Ramos (cell line): ENCODE measurements around the gene TOX2.

Experiments used
- in situ Hi-C: fragments of 300-500 bp; cut with MboI; formaldehyde crosslinking; loops from one replicate; pipeline ENCODE4 v1.14.3; 2022; ENCODE audit warnings: low sequenced_read_pairs; ENCODE audit not compliant: unreplicated experiment

Gene TOX2

DNA sequence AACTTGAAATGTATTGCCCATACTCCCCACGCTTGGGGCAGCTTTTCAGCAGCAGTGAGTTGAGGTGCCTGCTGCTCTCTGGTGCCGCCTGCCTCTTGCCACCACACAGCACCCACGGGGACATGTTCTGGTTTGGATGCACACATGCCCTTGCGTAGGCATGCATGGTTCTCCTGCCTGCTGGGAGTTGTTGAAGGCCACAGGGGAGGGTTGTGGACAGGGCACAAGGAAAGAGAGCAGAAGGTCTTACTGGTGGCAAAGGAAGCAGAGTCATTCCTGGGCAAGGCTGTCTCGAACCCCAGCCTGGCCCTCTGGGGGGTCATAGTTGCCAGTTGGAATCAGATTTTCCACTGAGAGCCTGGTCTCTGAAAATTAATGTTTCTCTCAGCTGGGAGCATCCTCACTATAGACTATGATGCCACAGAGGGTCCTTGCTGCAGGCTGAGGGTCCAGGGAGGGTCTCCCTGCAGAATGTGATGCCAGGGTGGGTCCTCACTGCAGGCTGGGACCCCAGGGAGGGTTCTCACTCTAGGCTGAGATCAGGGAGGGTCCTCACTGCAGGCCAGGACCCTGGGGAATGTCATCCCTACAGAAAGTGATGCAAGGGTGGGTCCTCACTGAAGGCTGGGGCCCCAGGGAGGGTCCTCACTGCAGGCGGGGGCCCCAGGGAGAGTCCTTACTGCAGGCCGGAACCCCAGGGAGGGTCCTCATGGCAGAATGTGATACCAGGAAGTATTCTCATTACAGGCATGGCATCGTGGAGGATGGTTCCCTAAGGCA lies 59.2 kb downstream of the TOX2 start:
- in situ Hi-C loops: no loop called here

DNA sequence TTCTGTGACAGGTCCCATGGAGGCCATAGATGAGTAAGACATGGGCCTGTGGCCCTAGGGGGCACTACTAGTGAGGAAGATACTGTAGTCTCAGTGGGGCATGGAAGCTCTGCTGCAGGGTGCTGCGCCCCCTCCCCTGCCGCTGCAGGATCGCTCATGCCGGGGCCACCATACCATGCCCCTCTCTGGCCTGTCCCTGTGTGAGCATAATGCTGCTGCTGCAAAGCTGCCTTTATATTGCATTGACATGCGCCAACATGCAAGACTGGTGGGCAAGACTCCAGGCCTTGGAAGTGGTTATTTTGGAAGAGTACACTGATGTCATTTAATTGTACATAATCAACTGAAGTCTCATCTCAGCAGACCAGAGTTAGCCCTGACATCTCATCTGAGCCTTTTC lies 60.0 kb downstream of the TOX2 start:
- in situ Hi-C loops: no loop called here

DNA sequence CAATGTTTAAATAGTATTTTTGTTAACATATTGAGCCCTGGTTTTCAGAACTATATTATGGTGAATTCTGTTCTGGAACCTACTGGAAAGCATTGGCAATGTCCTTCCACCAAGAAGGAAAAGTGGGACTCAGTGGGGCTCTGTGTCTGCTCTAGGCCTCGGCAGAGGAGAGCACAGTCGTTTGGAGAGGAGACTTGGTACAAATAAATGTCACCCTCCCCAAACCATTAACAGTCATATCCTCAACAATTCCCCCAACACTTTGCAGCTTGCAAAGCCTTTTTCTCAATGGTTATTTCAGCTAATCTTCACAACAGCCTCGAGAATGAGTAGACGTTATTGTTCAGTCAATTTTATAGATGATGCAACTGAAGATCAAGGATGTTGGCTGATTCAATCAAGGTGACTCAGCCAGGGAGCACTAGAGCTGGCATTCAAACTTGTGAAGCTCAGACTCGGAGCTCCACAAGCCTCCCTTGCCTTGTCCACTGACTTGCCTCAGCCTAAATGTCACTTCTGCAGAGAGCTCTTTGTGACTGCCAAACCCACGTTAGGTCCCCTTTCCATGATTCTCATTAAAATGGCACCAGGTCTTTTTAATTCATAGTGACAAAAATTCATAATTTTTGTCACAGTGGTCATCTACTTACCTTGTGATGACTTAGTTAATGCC lies 60.6 kb downstream of the TOX2 start:
- in situ Hi-C loops: no loop called here

DNA sequence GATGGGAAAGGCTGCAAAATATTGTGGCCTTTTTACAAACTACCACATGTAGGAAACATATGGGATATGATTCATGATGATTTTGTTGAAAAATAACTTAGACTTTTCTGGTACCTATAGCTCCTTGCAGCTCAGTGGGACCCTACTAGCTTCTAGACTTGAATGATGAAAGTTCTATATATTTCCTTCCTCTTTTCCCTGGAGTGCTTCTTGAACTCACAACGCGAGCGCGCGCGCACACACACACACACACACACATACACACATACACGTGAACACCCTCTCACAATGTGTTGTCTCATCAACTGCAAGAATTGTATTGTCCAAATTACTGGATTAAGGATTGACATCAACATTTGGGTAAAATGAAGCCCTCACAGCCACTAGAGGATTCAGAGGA lies 61.9 kb downstream of the TOX2 start:
- in situ Hi-C loops: no loop called here

DNA sequence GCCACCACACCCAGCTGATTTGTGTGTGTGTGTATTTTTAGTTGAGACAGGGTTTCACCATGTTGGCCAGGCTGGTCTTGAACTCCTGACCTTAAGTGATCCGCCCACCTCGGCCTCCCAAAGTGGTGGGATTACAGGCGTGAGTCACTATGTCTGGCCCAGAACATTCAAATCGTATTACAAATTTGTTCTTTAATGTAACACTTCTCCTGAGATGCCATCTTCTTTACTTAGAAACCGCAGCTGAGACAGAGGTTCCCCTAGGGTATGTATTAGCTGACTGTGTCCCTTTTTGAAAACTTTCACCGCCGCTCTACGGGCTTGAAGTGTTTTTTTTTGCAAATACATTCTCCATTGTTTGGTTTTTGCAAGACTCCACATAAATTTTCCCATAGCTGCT lies 62.6 kb downstream of the TOX2 start:
- in situ Hi-C loops: no loop called here

DNA sequence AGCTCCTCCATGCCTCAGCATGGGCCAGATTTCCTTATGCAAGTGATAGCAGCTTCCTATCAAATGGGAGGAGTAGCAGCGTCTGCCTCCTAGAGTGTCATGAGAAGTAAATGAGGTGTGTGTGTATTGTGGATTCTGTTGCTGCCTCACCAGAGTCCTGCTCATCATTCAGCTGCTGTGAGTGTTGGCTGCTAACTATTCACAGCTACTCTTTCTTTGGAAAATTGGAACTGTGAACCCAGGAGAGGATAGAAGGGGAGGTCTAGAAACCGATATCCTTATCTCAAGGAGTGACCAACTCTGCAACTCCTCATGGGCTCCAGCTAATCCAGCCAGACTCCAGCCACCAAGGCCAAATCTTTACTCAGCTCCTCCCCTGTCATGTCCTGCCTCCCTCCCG lies 63.3 kb downstream of the TOX2 start:
- in situ Hi-C loops: no loop called here

DNA sequence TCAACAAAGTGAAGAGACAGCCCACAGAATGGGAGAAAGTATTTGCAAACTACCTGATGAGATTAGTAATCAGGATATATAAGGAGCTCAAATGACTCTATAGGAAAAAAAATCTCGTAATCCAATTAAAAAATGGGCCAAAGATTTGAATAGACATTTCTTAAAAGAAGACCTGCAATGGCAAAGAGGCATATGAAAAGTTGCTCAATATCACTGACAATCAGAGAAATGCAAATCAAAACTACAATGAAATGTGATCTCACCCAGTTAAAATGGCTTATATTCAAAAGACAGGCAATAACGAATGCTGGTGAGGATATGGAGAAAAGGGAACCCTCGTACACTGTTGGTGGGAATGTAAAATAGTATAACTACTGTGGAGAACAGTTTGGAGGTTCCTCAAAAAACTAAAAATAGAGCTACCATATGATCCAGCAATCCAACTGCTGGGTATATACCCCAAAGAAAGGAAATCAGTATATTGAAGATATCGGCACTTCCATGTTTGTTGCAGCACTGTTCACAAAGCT lies 65.0 kb downstream of the TOX2 start:
- in situ Hi-C loops: no loop called here

DNA sequence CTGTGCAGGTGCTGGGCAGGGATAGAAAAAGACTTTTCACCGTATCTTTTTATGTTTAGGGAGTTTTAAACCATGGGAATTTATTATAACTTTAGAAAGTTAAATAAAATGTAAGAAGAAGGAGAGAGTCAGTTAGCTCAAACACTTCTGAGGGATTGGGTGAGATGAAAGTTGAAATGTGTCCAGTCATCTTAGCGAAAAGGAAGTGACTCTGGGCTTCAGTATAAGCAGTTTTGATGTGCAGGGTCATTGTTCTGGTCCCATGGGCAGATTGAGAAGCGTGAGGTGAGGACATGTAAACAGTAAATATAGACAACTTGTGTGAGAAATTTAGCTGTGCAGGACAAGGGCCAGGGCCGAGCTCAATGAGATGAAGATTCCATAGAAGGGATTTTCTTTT lies 66.9 kb downstream of the TOX2 start:
- in situ Hi-C loops: no loop called here

DNA sequence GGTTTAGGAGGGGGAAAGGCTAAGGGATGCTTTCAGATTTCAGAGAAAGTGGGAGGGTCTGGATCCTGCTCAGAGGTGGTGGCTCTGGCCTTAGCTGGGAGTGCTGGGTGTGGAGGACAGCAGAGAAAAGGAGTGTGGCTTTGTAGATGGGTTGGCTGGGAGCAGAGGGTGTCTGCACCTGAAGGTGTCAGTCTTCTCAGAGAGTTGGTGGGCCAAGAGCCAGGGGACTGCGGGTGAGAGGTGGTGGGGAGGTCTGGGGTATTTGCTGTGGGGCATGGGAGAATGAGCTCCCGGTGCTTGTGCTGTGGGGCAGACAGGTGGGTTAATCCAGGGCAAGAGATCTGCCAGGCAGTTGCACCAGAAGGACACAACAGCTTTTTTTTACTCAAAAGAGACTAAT lies 67.4 kb downstream of the TOX2 start:
- in situ Hi-C loops: no loop called here

DNA sequence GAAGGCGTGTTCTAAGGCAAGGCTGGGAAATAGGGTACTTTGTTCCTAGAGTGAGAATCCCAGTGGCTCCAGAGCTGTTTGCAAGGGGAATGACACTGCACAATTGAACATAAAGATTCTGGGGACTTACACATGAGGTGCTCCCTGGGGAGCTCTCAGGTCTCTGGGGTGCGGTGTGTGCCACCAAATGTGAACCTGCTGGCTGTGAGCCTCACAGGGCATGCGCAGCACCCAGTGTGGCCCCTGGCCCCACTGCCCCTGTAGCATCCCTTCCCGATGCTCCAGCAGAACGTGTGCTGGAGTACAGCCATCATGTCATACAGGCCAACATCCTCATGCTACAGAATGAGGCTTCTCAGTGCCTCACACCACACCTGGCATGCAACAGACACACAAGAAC lies 68.2 kb downstream of the TOX2 start:
- in situ Hi-C loops: no loop called here

DNA sequence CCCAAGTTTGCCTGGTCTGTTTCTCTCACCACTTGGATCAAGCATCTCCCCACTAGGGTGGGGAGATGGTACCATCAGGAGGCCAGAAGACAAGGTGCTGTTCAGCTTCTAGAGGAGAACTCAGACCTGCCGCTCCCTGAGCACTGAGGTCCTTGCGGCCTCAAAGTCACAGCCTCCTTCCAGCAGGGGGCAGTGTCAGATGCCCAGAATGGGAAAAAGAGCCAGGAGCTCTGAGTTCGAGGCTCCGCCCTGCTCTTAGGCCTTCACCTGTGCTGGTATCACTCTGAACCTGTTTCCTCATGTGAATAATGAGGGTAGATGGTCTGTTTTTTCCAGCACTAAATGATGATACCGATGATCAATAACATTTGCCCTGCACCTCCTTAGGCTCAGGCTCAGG lies 68.7 kb downstream of the TOX2 start:
- in situ Hi-C loops: no loop called here

DNA sequence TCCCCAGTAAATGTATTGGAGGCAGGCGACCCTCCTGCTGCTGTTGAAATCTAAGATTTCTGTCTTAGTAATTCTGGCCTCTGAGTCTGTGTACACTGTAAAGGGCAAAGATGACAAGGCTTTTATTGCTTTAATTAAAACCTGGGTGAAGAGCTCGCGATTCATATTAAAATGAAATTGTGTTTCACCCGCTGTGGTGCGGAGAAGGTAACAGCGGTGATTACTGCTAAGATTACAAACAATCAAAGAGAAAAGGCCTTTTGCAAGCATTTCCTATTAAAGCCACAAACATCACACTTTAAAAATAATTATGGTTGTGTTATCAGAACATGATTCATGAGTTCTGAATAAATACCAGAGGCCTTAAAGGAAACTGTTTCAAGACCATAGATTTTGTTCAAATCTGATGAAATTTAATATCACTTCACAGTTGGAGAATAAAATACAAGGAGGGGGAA lies 69.3 kb downstream of the TOX2 start:
- in situ Hi-C loops: no loop called here

DNA sequence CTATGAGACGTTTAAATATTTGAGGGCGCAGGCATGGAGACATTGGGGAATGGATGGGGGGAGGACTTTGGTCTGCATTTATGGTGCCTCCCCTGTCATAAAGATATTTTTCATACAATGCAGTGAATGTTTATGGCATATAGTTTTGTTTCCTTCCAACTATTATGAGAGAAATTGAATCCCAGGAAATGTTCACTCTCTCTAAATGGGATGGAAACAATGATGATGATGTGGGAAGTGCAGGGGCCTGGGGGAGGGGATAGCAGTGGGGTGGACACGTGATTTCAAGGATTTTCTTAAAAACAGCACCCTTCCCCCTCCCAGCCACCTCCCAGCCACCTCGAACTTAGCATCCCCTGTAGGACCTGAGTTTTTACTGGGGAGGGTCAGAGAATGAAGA lies 69.9 kb downstream of the TOX2 start:
- in situ Hi-C loops: no loop called here

DNA sequence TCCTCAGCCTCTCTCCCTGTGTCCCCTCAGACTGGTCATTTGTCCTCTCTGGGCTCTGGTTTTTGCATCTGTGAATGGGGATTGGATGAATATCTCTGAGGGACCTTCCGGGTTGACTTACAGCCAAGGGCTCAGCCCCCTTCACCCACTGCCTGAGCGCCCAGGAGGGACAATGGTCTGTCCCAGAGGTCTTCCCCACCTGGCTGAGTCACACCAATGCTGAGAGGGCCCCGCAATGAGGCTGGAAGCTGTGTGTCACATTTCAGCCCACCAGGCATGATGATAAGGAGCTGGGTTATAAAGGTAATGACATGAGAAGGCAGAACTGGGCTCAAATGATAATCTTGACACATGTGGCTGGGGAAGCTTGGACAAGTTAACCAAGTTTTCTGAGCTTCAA lies 70.5 kb downstream of the TOX2 start:
- in situ Hi-C loops: no loop called here

DNA sequence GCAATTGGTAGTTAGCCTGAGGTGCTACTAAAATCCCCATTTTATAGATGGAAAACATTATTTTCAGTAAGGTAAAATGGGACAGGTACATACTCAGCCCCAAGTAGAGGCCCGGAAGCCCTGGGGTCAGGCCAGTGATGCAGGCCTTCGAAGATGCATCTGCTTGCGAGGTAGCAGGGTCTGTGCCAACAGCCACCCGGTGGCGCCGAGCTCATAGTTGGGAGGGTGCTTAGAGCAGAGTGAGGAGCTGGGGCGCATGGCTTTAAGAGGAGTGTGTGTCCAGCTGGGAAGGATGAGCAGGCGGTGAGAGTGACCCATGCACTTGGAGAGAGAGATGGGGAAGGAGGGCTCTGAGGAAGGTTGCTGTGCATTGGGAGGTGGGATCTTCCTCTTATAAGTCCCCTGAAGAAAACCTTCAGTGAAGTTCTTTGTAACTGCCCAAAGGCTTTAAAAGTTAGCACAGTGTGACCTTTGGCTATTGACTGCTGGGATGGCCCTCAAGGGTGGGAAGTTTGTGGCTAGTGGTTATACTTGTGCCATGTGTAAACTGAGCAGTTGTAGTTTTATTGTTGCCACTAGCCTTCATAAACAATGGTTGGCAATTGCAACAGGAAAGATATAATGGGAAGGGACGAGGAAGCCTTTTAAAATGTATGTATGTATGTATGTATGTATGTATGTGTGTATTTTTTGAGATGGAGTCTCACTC lies 71.1 kb downstream of the TOX2 start:
- in situ Hi-C loops: no loop called here

DNA sequence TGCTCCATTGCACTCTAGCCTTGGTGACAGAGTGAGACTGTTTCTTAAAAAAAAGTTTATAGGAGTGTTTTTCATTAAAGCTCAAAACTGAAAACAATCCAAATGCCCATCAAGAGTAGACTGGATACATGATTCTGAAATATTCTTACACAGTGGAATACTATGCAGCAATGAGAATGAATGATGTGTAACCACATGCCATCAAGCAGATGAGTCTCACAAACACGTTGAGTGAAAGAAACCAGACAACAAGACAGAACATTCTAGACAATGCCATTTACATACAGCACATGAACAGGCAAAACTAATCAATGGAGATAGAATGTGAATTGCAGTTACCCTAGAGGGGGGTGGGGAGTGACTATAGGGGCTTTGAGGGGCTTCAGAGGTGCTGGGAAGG lies 72.4 kb downstream of the TOX2 start:
- in situ Hi-C loops: no loop called here

DNA sequence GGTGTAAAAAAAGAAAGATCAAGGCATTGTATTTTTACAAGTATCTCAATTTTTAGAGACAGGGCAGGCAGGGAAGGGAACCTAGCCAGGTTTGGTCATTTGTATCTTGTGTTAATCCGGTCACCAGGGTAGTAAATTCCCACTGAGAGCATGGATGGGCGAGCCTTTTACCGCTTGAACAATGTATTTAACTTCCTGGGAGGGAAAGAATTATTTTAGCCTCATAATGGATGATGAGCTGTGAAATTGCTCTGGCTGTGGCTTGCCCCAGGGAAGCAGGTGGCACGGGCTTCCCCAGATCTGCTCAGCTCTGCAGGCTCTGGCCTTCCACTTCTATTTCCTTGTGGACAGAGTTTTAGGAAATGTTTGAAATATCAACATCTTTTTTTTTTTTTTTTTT lies 72.9 kb downstream of the TOX2 start:
- in situ Hi-C loops: no loop called here

DNA sequence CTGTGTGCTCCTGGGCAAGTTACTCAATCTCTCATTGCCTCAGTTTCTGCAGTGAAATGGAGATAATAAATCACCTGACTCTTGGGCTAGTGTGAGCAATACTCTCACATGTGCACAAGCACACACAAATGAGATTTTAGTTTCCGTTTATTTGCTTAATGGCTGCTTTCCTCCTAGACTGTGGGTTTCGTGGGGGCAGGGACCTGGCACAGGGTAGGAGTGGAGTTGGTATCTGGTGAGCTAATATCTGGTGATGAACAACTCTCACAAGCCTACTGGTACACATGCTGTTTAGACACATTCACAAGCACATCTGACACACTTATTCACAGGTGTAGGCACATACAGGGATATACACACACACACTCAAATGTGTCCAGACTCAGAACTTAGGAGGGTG lies 73.8 kb downstream of the TOX2 start:
- in situ Hi-C loops: no loop called here

DNA sequence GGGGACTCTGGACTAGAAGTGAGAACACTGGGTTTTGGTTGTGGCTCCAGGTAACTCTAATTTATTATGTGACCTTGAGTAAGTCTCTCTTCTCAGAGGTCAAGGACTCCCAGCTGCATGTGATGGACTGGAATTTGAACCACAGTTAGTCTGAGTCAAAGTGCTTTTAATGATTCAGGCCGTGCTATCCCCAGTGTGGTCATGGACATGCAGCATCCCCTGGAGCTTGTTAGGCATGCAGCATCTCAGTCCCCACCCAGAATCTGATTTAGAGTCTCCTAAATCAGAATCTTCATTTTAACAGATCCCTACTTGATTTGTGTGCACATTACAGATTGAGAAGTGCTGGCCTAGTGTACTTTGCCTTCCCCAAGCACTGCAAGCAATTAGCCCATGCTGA lies 74.2 kb downstream of the TOX2 start:
- in situ Hi-C loops: no loop called here

DNA sequence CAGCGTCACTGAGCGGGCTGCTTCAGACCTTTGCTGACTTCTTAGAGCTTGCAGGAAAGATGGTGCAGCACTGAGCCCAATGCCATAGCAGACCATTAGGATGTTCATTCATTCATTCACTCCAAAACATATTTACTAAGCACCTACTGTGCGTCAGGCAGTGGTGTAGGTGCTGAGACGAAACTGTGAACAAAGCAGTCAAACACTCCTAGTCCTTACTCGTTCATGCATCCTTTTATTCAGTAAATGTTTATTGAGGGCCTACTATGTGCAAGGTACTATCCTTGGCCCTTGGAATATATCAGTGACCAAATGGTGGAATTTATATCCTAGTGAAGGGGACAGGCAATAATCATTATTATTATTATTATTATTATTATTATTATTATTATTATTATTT lies 76.6 kb downstream of the TOX2 start:
- in situ Hi-C loops: no loop called here

DNA sequence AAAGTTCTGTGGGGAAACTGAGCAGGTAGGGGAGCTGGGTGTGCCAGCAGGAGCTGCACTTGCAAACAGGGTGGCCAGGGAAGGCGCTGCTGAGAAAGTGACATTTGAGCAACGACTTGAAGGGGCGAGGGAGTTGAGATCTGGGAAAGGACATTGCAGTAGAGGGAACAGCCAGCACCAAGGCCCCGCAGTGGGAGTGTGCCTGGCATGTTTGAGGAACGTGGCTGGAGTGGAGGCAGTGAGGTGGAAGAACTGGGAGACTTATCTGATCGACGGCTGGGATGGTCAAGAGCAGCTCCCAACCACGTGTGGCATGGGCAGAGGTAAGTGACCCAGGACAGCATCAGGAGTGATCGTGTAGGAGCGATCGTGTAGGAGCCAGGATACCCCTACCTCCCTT lies 77.3 kb downstream of the TOX2 start:
- in situ Hi-C loops: no loop called here
